ENCODE measurements around the gene AGPAT3.

The AGPAT3 gene

GRCh38 chr21:43971992-43972255 is 106.9 kb downstream of the AGPAT3 start:
- Histone ChIP-seq H3K9ac (ENCODE audit: low read depth, low read length, poor library complexity) (no peak overlapping the region), H3K4me2 (ENCODE audit: insufficient read depth, low read length, poor library complexity, severe bottlenecking) (no peak overlapping the region), H3K23ac (ENCODE audit: low read depth, low read length, poor library complexity) (peak overlapping the region; percentile 58), H3K4me3 (ENCODE audit: low read length in 2 of 2) (no peak overlapping the region), H2AFZ (ENCODE audit: low read length) (no peak overlapping the region), H2BK120ac (ENCODE audit: low read depth, low read length) (no peak overlapping the region), H3K9me3 (replicated peaks in 1 of 2; ENCODE audit: control insufficient read depth in 2 of 2, insufficient read depth in 1 of 2, low read depth in 1 of 2, low read length in 2 of 2) (peaks cover 0 to 3% of the 10 kb centered on the region in 2 donors), H3K4ac (ENCODE audit: low read length) (no peak overlapping the region), H4K91ac (ENCODE audit: low read depth, low read length, poor library complexity) (no peak overlapping the region), H3K27me3 (ENCODE audit: control insufficient read depth in 3 of 3, insufficient read depth in 3 of 3, low read depth in 1 of 3, low read length in 3 of 3) (no peaks in the 10 kb centered on the region), H3K14ac (ENCODE audit: low read length) (no peak overlapping the region), H3K79me1 (ENCODE audit: low read depth, low read length) (no peaks in the 10 kb centered on the region), H3K4me1 (ENCODE audit: control insufficient read depth in 2 of 2, insufficient read depth in 1 of 2, low read depth in 1 of 2, low read length in 2 of 2) (peaks cover 0 to 2% of the 10 kb centered on the region in 2 donors), H3K36me3 (replicated peaks in 1 of 2; ENCODE audit: control insufficient read depth in 2 of 2, insufficient read depth in 2 of 2, low read length in 2 of 2) (peaks cover 0 to 37% of the 10 kb centered on the region in 2 donors), H2BK12ac (ENCODE audit: low read length) (no peak overlapping the region), H2BK15ac (ENCODE audit: low read length) (no peak overlapping the region), H2AK5ac (ENCODE audit: low read depth, low read length) (no peak overlapping the region), H3K27ac (replicated peaks; ENCODE audit: low read length) (no peak overlapping the region), H2BK5ac (ENCODE audit: low read length) (no peak overlapping the region), H3K18ac (ENCODE audit: low read length) (no peak overlapping the region), H4K8ac (ENCODE audit: low read depth, low read length) (peak overlapping the region; percentile 56)
- no CpG with 5 or more reads among the region's 11 CpGs for WGBS, 2 donors (ENCODE audit: extremely low coverage in 2 of 2, insufficient read length in 2 of 2, insufficient replicate concordance in 1 of 2)
- DNase-seq (ENCODE audit: low spot score): no peak

- Histone ChIP-seq H3K14ac (ENCODE audit: low read length) (no peak overlapping the region), H3K27ac (replicated peaks; ENCODE audit: low read length) (no peak overlapping the region), H2BK15ac (ENCODE audit: low read length) (no peak overlapping the region), H3K4me1 (ENCODE audit: control insufficient read depth in 2 of 2, insufficient read depth in 1 of 2, low read depth in 1 of 2, low read length in 2 of 2) (peaks cover 0 to 2% of the 10 kb centered on the region in 2 donors), H2BK5ac (ENCODE audit: low read length) (no peak overlapping the region), H3K79me1 (ENCODE audit: low read depth, low read length) (no peaks in the 10 kb centered on the region), H3K9ac (ENCODE audit: low read depth, low read length, poor library complexity) (no peak overlapping the region), H3K18ac (ENCODE audit: low read length) (no peak overlapping the region), H4K8ac (ENCODE audit: low read depth, low read length) (no peak overlapping the region), H2BK12ac (ENCODE audit: low read length) (no peak overlapping the region), H2AFZ (ENCODE audit: low read length) (no peak overlapping the region), H3K27me3 (ENCODE audit: control insufficient read depth in 3 of 3, insufficient read depth in 3 of 3, low read depth in 1 of 3, low read length in 3 of 3) (no peaks in the 10 kb centered on the region), H3K23ac (ENCODE audit: low read depth, low read length, poor library complexity) (peak overlapping the region; percentile 77), H3K36me3 (replicated peaks in 1 of 2; ENCODE audit: control insufficient read depth in 2 of 2, insufficient read depth in 2 of 2, low read length in 2 of 2) (peaks cover 0 to 35% of the 10 kb centered on the region in 2 donors), H4K91ac (ENCODE audit: low read depth, low read length, poor library complexity) (no peak overlapping the region), H2AK5ac (ENCODE audit: low read depth, low read length) (peak overlapping the region; percentile 77), H3K4ac (ENCODE audit: low read length) (no peak overlapping the region), H2BK120ac (ENCODE audit: low read depth, low read length) (no peak overlapping the region), H3K4me2 (ENCODE audit: insufficient read depth, low read length, poor library complexity, severe bottlenecking) (no peak overlapping the region), H3K9me3 (replicated peaks in 1 of 2; ENCODE audit: control insufficient read depth in 2 of 2, insufficient read depth in 1 of 2, low read depth in 1 of 2, low read length in 2 of 2) (peaks cover 0 to 3% of the 10 kb centered on the region in 2 donors), H3K4me3 (ENCODE audit: low read length in 2 of 2) (no peak overlapping the region)
- no peak for DNase-seq (ENCODE audit: low spot score)
- WGBS, 2 donors (ENCODE audit: extremely low coverage in 2 of 2, insufficient read length in 2 of 2, insufficient replicate concordance in 1 of 2): no CpG with 5 or more reads among the region's 29 CpGs
Measured at GRCh38 chr21:43972850-43973633, 108.0 kb downstream of the AGPAT3 start.

GRCh38 chr21:43973634-43973955 is 108.6 kb downstream of the AGPAT3 start:
- peak overlapping the region; percentile 77 for H3K14ac ChIP-seq (ENCODE audit: low read length)
- peaks cover 0 to 3% of the 10 kb centered on the region in 2 donors for H3K9me3 ChIP-seq (replicated peaks in 1 of 2; ENCODE audit: control insufficient read depth in 2 of 2, insufficient read depth in 1 of 2, low read depth in 1 of 2, low read length in 2 of 2)
- H4K91ac ChIP-seq (ENCODE audit: low read depth, low read length, poor library complexity): no peak overlapping the region
- H3K4me3 ChIP-seq (ENCODE audit: low read length in 2 of 2): no peak overlapping the region
- no peak overlapping the region for H3K27ac ChIP-seq (replicated peaks; ENCODE audit: low read length)
- H2BK15ac ChIP-seq (ENCODE audit: low read length): no peak overlapping the region
- peak overlapping the region; percentile 56 for H3K9ac ChIP-seq (ENCODE audit: low read depth, low read length, poor library complexity)
- no peak overlapping the region for H2BK12ac ChIP-seq (ENCODE audit: low read length)
- H3K18ac ChIP-seq (ENCODE audit: low read length): peak overlapping the region; percentile 60
- no peak overlapping the region for H3K4ac ChIP-seq (ENCODE audit: low read length)
- H3K27me3 ChIP-seq (ENCODE audit: control insufficient read depth in 3 of 3, insufficient read depth in 3 of 3, low read depth in 1 of 3, low read length in 3 of 3): no peaks in the 10 kb centered on the region
- no peak overlapping the region for H2BK120ac ChIP-seq (ENCODE audit: low read depth, low read length)
- peaks cover 0 to 2% of the 10 kb centered on the region in 2 donors for H3K4me1 ChIP-seq (ENCODE audit: control insufficient read depth in 2 of 2, insufficient read depth in 1 of 2, low read depth in 1 of 2, low read length in 2 of 2)
- no peak overlapping the region for H2AFZ ChIP-seq (ENCODE audit: low read length)
- WGBS, 2 donors (ENCODE audit: extremely low coverage in 2 of 2, insufficient read length in 2 of 2, insufficient replicate concordance in 1 of 2): no CpG with 5 or more reads among the region's 12 CpGs
- H3K23ac ChIP-seq (ENCODE audit: low read depth, low read length, poor library complexity): no peak overlapping the region
- no peak overlapping the region for H3K4me2 ChIP-seq (ENCODE audit: insufficient read depth, low read length, poor library complexity, severe bottlenecking)
- no peak overlapping the region for H4K8ac ChIP-seq (ENCODE audit: low read depth, low read length)
- H2AK5ac ChIP-seq (ENCODE audit: low read depth, low read length): no peak overlapping the region
- H3K79me1 ChIP-seq (ENCODE audit: low read depth, low read length): no peaks in the 10 kb centered on the region
- peaks cover 0 to 38% of the 10 kb centered on the region in 2 donors for H3K36me3 ChIP-seq (replicated peaks in 1 of 2; ENCODE audit: control insufficient read depth in 2 of 2, insufficient read depth in 2 of 2, low read length in 2 of 2)
- no peak for DNase-seq (ENCODE audit: low spot score)
- H2BK5ac ChIP-seq (ENCODE audit: low read length): no peak overlapping the region

- Histone ChIP-seq H4K91ac (ENCODE audit: low read depth, low read length, poor library complexity) (no peak overlapping the region), H3K27me3 (ENCODE audit: control insufficient read depth in 3 of 3, insufficient read depth in 3 of 3, low read depth in 1 of 3, low read length in 3 of 3) (no peaks in the 10 kb centered on the region), H3K4me2 (ENCODE audit: insufficient read depth, low read length, poor library complexity, severe bottlenecking) (no peak overlapping the region), H3K23ac (ENCODE audit: low read depth, low read length, poor library complexity) (peak overlapping the region; percentile 39), H3K79me1 (ENCODE audit: low read depth, low read length) (no peaks in the 10 kb centered on the region), H2BK15ac (ENCODE audit: low read length) (no peak overlapping the region), H3K4ac (ENCODE audit: low read length) (no peak overlapping the region), H2AK5ac (ENCODE audit: low read depth, low read length) (peak overlapping the region; percentile 33), H4K8ac (ENCODE audit: low read depth, low read length) (no peak overlapping the region), H2BK12ac (ENCODE audit: low read length) (peak overlapping the region; percentile 67), H2BK5ac (ENCODE audit: low read length) (no peak overlapping the region), H3K4me1 (ENCODE audit: control insufficient read depth in 2 of 2, insufficient read depth in 1 of 2, low read depth in 1 of 2, low read length in 2 of 2) (peaks cover 0 to 2% of the 10 kb centered on the region in 2 donors), H3K9me3 (replicated peaks in 1 of 2; ENCODE audit: control insufficient read depth in 2 of 2, insufficient read depth in 1 of 2, low read depth in 1 of 2, low read length in 2 of 2) (peaks cover 0 to 3% of the 10 kb centered on the region in 2 donors), H3K27ac (replicated peaks; ENCODE audit: low read length) (no peak overlapping the region), H3K4me3 (ENCODE audit: low read length in 2 of 2) (peak overlapping the region in 1 of 2 donors; percentile 59), H3K36me3 (replicated peaks in 1 of 2; ENCODE audit: control insufficient read depth in 2 of 2, insufficient read depth in 2 of 2, low read length in 2 of 2) (peaks cover 0 to 30% of the 10 kb centered on the region in 2 donors), H3K9ac (ENCODE audit: low read depth, low read length, poor library complexity) (peak overlapping the region; percentile 64), H3K18ac (ENCODE audit: low read length) (peak overlapping the region; percentile 8), H2AFZ (ENCODE audit: low read length) (no peak overlapping the region), H2BK120ac (ENCODE audit: low read depth, low read length) (no peak overlapping the region), H3K14ac (ENCODE audit: low read length) (no peak overlapping the region)
- WGBS, 2 donors (ENCODE audit: extremely low coverage in 2 of 2, insufficient read length in 2 of 2, insufficient replicate concordance in 1 of 2): no CpG with 5 or more reads among the region's 16 CpGs
- no peak for DNase-seq (ENCODE audit: low spot score)
Measured at GRCh38 chr21:43974791-43975468, 109.9 kb downstream of the AGPAT3 start.

All from neuronal stem cell (in vitro differentiated cells).